ENCODE measurements around the gene AGRN.

DNA sequence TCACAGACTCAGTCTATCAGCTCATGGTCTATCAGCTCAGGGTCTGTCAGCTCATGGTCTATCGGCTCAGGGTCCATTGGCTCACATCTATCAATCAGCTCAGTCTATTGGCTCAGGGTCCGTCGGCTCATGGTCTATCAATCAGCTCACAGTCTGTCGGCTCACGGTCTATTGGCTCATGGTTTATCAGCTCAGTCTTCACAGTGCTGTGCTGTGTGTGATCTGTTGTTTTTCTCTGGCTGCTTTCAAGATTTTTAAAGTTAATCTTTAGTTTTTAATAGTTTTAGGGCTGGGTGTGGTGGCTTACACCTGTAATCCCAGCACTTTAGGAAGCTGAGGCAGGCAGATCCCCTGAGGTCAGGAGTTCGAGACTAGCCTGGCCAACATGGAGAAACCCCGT, 81.6 kb downstream of the AGRN start:
- TF ChIP-seq, protein P1, sequence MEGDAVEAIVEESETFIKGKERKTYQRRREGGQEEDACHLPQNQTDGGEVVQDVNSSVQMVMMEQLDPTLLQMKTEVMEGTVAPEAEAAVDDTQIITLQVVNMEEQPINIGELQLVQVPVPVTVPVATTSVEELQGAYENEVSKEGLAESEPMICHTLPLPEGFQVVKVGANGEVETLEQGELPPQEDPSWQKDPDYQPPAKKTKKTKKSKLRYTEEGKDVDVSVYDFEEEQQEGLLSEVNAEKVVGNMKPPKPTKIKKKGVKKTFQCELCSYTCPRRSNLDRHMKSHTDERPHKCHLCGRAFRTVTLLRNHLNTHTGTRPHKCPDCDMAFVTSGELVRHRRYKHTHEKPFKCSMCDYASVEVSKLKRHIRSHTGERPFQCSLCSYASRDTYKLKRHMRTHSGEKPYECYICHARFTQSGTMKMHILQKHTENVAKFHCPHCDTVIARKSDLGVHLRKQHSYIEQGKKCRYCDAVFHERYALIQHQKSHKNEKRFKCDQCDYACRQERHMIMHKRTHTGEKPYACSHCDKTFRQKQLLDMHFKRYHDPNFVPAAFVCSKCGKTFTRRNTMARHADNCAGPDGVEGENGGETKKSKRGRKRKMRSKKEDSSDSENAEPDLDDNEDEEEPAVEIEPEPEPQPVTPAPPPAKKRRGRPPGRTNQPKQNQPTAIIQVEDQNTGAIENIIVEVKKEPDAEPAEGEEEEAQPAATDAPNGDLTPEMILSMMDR (IDR thresholded peaks at IDR 0.05), result no peak
- TF ChIP-seq EZH2 (IDR thresholded peaks at IDR 0.05) (no peak), EZH2phosphoT487 (IDR thresholded peaks at IDR 0.05) (no peak)
